ENCODE data around the gene VPS8. TPM values are rescaled to one million over a fixed set of nuclear protein-coding genes. Genes with fewer than 3 reads are reported as not detected.

Gene VPS8
- total RNA-seq, 1 experiment from 2014 or later: 39.7 TPM

GRCh38 chr3:184788751-184789150 is 23.2 kb upstream of the VPS8 start:
- H3K4me1 Mint-ChIP-seq: peaks cover 12 to 18% of the 10 kb centered on the region in 2 experiments
- Histone ChIP-seq H3T11ph (ENCODE audit: low read length) (no peak overlapping the region), H4K8ac (replicated peaks; ENCODE audit: insufficient read length, low read depth, low read length) (no peak overlapping the region), H2BK5ac (ENCODE audit: insufficient read length, low read length) (no peak overlapping the region), H3K4me2 (ENCODE audit: insufficient read depth, insufficient read length, low read length) (no peak overlapping the region), H3K4me1 (ENCODE audit: insufficient read depth, low read length) (peaks cover 4% of the 10 kb centered on the region; the same call in 1 of the 2 replicates), H3K27me3 (ENCODE audit: insufficient read depth, low read length) (no peaks in the 10 kb centered on the region), H3K79me2 (ENCODE audit: insufficient read depth, low read length) (no peaks in the 10 kb centered on the region), H2AFZ (ENCODE audit: low read length) (no peak overlapping the region), H3K27ac (ENCODE audit: insufficient read length, low read depth, low read length) (no peak overlapping the region), H3K23ac (ENCODE audit: insufficient read length, low read depth, low read length) (no peak overlapping the region), H3K79me1 (ENCODE audit: insufficient read depth, low read depth, low read length, poor library complexity, severe bottlenecking) (no peaks in the 10 kb centered on the region), H3K18ac (ENCODE audit: insufficient read length, low read depth, low read length) (no peak overlapping the region), H3K23me2 (ENCODE audit: insufficient read length, low read depth, low read length, poor library complexity, severe bottlenecking) (no peaks in the 10 kb centered on the region), H3K4ac (ENCODE audit: low read depth, low read length) (no peak overlapping the region), H4K20me1 (ENCODE audit: control insufficient read depth, insufficient read depth, insufficient read length) (no peaks in the 10 kb centered on the region), H2BK12ac (ENCODE audit: insufficient read length, low read depth, low read length) (no peak overlapping the region), H2BK15ac (ENCODE audit: low read depth, low read length) (no peak overlapping the region), H2BK20ac (ENCODE audit: low read depth, low read length, poor library complexity, severe bottlenecking) (no peak overlapping the region), H2BK120ac (ENCODE audit: low read depth, low read length, poor library complexity, severe bottlenecking) (no peak overlapping the region), H4K91ac (ENCODE audit: insufficient read length, low read depth, low read length) (no peak overlapping the region), H3K56ac (ENCODE audit: insufficient read length, low read depth, low read length) (no peak overlapping the region), H3K14ac (ENCODE audit: insufficient read depth, low read length) (no peak overlapping the region), H2AK5ac (ENCODE audit: insufficient read length, low read length) (no peak overlapping the region), H4K5ac (ENCODE audit: insufficient read length, low read depth, low read length) (no peak overlapping the region), H3K9ac (ENCODE audit: extremely low read depth, insufficient read length, low read length) (no peak overlapping the region), H3K9me3 (ENCODE audit: control insufficient read depth, low read depth, low read length) (no peaks in the 10 kb centered on the region)
- no peak for TF ChIP-seq CTCF (conservative IDR thresholded peaks at IDR 0.05)
- no peak overlapping the region for H3K4me3 Mint-ChIP-seq
- no CpG with 5 or more reads among the region's 4 CpGs for WGBS (ENCODE audit: extremely low coverage, insufficient read length, low lambda C conversion rate)
- peaks cover 16% of the 10 kb centered on the region for H3K27me3 Mint-ChIP-seq (ENCODE audit: low read depth)
- no peak overlapping the region for H3K27ac Mint-ChIP-seq
- DNase-seq: no peak
- no peaks in the 10 kb centered on the region for H3K9me3 Mint-ChIP-seq
- no peaks in the 10 kb centered on the region; a peak in 1 of 7 replicates for H3K36me3 Mint-ChIP-seq (ENCODE audit: insufficient read depth in 1 of 3, low read depth in 3 of 3)
